SH-SY5Y (cell line): ENCODE measurements around the gene IFI16.

Experiments
- GATA2 ChIP-seq: IDR thresholded peaks from 2 replicates; pipeline ENCODE4 v1.6.1; 2011; ENCODE audit warnings: mild to moderate bottlenecking, low read depth, low read length
- GATA3 ChIP-seq: IDR thresholded peaks from 2 replicates; pipeline ENCODE4 v1.6.1; 2011; ENCODE audit warnings: low read depth, mild to moderate bottlenecking, low read length, moderate library complexity

The IFI16 gene

GRCh38 chr1:159076438-159077119 lies 66.9 kb downstream of the IFI16 start, which contains the start of gene AIM2:
AIM2 (minus strand) TSS chr1:159076766; CDS start chr1:159073499, 3,267 bp downstream.
- TF ChIP-seq GATA3 (no peak), GATA2 (no peak)

GRCh38 chr1:159077120-159077961 lies 67.6 kb downstream of the IFI16 start:
- TF ChIP-seq GATA2 (no peak), GATA3 (no peak)

GRCh38 chr1:159079525-159079924 lies 69.8 kb downstream of the IFI16 start:
- TF ChIP-seq GATA3 (no peak), GATA2 (no peak)

GRCh38 chr1:159081626-159082025 lies 71.9 kb downstream of the IFI16 start:
- no peak for TF ChIP-seq GATA2
- no peak for TF ChIP-seq GATA3

- no peak for TF ChIP-seq GATA2
- no peak for TF ChIP-seq GATA3
Measured at GRCh38 chr1:159083013-159083412, 73.3 kb downstream of the IFI16 start.

- no peak for TF ChIP-seq GATA2
- no peak for TF ChIP-seq GATA3
Measured at GRCh38 chr1:159084152-159084551, 74.4 kb downstream of the IFI16 start.

- no peak for TF ChIP-seq GATA3
- no peak for TF ChIP-seq GATA2
Measured at GRCh38 chr1:159084867-159085266, 75.2 kb downstream of the IFI16 start.

GRCh38 chr1:159088050-159088449 lies 78.3 kb downstream of the IFI16 start:
- TF ChIP-seq GATA2 (no peak), GATA3 (no peak)

- TF ChIP-seq GATA2 (no peak), GATA3 (no peak)
Measured at GRCh38 chr1:159088546-159089183, 79.0 kb downstream of the IFI16 start.

- TF ChIP-seq GATA2 (no peak), GATA3 (no peak)
Measured at GRCh38 chr1:159089184-159089791, 79.6 kb downstream of the IFI16 start.

GRCh38 chr1:159090286-159091179 lies 80.8 kb downstream of the IFI16 start:
- no peak for TF ChIP-seq GATA2
- no peak for TF ChIP-seq GATA3

GRCh38 chr1:159091180-159091560 lies 81.5 kb downstream of the IFI16 start:
- no peak for TF ChIP-seq GATA2
- TF ChIP-seq GATA3, result no peak

- no peak for TF ChIP-seq GATA2
- no peak for TF ChIP-seq GATA3
Measured at GRCh38 chr1:159091607-159092031, 81.9 kb downstream of the IFI16 start.
